ENCODE results near the gene TMEM192. TPM values are rescaled to one million over a fixed set of nuclear protein-coding genes. Genes with fewer than 3 reads are reported as not detected.
"Not testable (repeated sequence)": the region's sequence is repeated elsewhere in the genome, so short reads cannot be mapped to it uniquely, and the experiment has no call there.

The TMEM192 gene
- total RNA-seq, 2 experiments from 2014 or later = 7.0 to 8.1 TPM

GRCh38 chr4:165027762-165028402, 84.8 kb downstream of the TMEM192 start:
- no peak overlapping the region for H3K27ac Mint-ChIP-seq
- CTCF ChIA-PET = interaction anchor here (0.7 to 0.9 kb wide), 2 partner anchors 35 to 48 kb away, joined by 3 read pairs; no protein-coding TSS in a partner anchor
- no peaks in the 10 kb centered on the region for H3K4me1 Mint-ChIP-seq
- no peak overlapping the region for H3K4me3 Mint-ChIP-seq
- H3K27me3 Mint-ChIP-seq = peaks cover 3% of the 10 kb centered on the region
- no peaks in the 10 kb centered on the region for H3K36me3 Mint-ChIP-seq (ENCODE audit: low read depth)
- POLR2A ChIA-PET = no interaction called here
- no peak for DNase-seq
- H3K9me3 Mint-ChIP-seq = no peaks in the 10 kb centered on the region

- POLR2A ChIA-PET; H3K4me1 Mint-ChIP-seq; DNase-seq; H3K36me3 Mint-ChIP-seq (ENCODE audit: low read depth); H3K9me3 Mint-ChIP-seq; H3K27ac Mint-ChIP-seq; H3K27me3 Mint-ChIP-seq; H3K4me3 Mint-ChIP-seq: not testable (repeated sequence)
- CTCF ChIA-PET = interaction anchor here (1.4 kb wide), 1 partner anchor 12 kb away, joined by 3 read pairs; no protein-coding TSS in a partner anchor
These were observed 86.9 kb downstream of the TMEM192 start for GRCh38 chr4:165025782-165026181.

Other genes with a start within 250 kb of the TMEM192 start
- not detected for gene APELA, start 235.7 kb downstream of the TMEM192 start, total RNA-seq
- gene TRIM61, start 135.2 kb downstream of the TMEM192 start, total RNA-seq = 1 to 10 TPM; 1.1 to 1.3 TPM
- not detected for gene TRIM60, start 80.9 kb downstream of the TMEM192 start, total RNA-seq
- not detected for gene TRIM75, start 59.0 kb downstream of the TMEM192 start, total RNA-seq
- 10 to 100 TPM; 27.3 to 30.1 TPM for gene KLHL2, start 94.7 kb upstream of the TMEM192 start, total RNA-seq
- 10 to 100 TPM; 35.9 to 44.7 TPM for gene MSMO1, start 214.8 kb upstream of the TMEM192 start, total RNA-seq